ENCODE data around the gene CRMP1.

DNA sequence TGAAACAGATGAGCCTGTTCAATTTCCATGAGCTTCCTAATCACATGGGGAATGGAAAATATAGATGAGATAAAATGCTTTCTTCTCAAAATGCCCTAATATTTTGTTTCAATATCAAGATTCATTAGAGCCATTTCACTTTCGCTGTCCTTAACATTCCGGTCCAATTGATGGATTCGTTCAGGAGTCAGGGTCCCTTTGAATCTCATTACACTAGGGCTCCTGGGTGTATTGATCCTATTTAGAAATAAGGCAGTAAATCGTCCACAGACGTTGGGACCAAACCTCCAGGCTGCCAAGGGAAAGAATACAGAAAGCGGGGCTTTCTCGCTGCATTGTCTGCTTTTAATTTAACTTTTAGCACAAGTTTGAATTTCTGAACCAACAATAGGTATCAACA, 20.6 kb upstream of the CRMP1 start:
- TF ChIP-seq EZH2 (IDR thresholded peaks at IDR 0.05; ENCODE audit: insufficient read depth, poor library complexity, severe bottlenecking) (no peak), EZH2phosphoT487 (IDR thresholded peaks at IDR 0.05; ENCODE audit: insufficient read depth, low read depth) (no peak)
